HG02938 (cell line): ENCODE data around the gene SLC44A3.

Source experiments
- ATAC-seq: cut with Tn5 transposase; IDR thresholded peaks from one replicate; pipeline ENCODE4 v1.9.1; 2021; ENCODE audit warnings: mild to moderate bottlenecking, moderate library complexity; ENCODE audit not compliant: unreplicated experiment

The SLC44A3 gene

GRCh38 chr1:94905207-94905606, 85.0 kb downstream of the SLC44A3 start:
- no peak for ATAC-seq

DNA sequence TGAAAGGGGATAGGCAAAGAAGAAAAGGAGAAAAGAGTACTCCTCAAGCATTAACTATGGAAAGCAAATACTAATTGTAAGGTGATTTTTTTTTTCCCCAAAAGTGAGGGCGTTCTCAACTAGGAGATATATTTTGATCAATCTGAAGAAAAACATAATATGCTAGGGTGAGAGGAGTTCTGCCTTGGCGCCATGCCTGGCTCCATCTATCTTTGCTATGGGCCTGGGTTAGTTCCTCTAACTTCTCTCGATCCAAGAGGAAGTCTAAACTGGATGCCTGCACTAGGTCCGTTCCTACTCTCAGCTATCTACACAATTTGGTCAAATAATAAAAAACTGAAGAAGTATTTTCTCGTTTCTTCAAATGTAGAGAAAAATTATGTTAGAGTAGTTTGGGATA, 86.2 kb downstream of the SLC44A3 start:
- ATAC-seq = no peak

DNA sequence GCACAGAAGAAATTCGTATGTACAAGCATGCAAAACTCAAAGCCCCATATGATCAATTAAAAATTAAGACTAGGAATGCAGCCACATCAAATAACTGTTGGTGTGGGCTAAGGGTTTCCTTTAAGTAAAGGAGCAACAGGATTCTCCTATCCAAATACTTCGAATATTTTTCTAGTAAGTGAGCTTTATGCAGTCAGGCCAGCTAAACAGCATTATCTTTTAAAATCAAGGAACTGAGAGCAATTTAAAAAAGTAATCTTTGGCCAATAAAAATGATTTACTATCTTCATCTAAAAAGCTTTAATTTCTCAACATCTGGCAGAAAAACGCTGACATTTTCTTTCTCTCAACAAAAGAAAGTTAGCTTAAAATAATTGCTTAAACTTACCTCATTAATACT, 87.0 kb downstream of the SLC44A3 start:
- no peak for ATAC-seq

GRCh38 chr1:94908190-94908589, 88.0 kb downstream of the SLC44A3 start:
- ATAC-seq = no peak

DNA sequence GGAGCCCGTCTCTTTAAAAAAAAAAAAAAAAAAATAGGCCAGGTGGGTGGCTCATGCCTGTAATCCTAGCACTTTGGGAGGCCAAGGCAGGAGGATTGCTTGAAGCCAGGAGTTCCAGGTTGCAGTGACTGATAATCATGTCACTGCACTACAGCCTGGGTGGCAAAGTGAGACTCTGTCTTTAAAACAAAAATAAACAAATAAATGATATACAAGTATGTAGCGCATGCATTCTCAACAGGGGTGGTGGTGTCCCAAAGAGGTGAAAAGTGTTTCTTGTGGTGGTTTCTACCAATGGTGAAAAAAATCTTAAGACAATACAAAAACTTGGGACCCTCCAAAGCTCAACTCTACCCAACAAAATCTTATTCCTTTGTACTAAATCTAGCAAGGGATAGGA, 88.8 kb downstream of the SLC44A3 start:
- ATAC-seq = no peak

GRCh38 chr1:94909486-94909885, 89.3 kb downstream of the SLC44A3 start:
- ATAC-seq = no peak

- ATAC-seq = no peak
These were observed 92.4 kb downstream of the SLC44A3 start for GRCh38 chr1:94912263-94913184.

DNA sequence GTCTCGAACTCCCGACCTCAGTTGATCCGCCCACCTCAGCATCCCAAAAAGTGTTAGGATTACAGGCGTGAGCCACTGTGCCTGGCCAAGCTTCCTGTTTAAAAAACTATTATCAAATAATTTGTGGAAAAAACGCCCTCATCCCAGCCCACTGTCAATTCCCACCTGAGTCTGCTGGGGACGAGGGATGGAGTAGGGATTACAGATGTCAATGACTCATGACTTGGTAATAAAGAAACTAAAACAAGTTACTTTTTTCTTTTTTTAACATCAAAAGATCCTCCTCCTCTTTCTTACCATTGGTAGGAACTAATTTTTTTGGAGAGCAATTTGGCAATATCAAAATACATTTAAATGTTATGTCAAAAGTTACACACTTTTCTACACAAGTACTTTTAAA, 97.1 kb downstream of the SLC44A3 start:
- no peak for ATAC-seq

DNA sequence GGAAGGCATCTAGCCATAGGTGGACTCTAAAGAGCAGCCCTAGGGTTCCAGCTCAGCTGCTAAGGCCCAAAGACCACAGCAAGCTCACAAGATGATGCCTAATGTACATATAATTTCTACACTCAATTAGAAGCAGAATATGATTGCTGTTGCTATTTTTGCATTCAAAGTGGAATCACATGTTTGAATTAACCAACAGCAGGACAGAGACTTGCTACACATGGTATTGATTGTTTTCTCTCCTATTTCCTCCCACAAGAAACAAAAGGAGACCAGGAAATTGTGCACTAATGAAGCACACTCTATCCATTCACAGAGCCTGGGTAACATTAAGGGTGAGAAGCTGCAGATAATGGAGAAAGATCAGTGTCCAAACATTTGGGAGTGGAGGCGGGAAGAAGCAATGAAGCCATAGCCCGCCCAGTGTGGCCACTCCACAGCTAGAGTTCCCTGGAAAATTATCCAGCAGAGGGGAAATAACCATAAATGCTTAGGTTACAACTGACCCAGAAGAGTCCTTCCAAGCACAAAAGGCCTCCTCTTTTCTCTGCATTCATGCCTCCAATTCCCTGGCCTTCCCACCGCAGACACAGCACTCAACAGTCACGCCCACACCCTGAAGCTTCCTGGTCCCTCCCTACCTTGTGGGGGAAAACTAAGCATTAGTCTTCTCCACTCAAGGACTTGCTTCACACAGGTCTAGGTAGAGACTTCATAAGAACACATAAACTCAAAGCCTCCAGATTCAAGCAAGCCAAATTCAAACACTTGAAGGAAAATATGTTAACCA, 99.3 kb downstream of the SLC44A3 start:
- ATAC-seq = no peak

GRCh38 chr1:94920061-94920460, 99.9 kb downstream of the SLC44A3 start:
- no peak for ATAC-seq

GRCh38 chr1:94921977-94922376, 101.8 kb downstream of the SLC44A3 start:
- no peak for ATAC-seq

GRCh38 chr1:94922761-94923331, 102.7 kb downstream of the SLC44A3 start:
- ATAC-seq = no peak

- no peak for ATAC-seq
These were observed 104.8 kb downstream of the SLC44A3 start for GRCh38 chr1:94925004-94925403.

- ATAC-seq = no peak
These were observed 105.5 kb downstream of the SLC44A3 start for GRCh38 chr1:94925561-94926125.

GRCh38 chr1:94926126-94926914, 106.2 kb downstream of the SLC44A3 start:
- ATAC-seq = peak; percentile 15

DNA sequence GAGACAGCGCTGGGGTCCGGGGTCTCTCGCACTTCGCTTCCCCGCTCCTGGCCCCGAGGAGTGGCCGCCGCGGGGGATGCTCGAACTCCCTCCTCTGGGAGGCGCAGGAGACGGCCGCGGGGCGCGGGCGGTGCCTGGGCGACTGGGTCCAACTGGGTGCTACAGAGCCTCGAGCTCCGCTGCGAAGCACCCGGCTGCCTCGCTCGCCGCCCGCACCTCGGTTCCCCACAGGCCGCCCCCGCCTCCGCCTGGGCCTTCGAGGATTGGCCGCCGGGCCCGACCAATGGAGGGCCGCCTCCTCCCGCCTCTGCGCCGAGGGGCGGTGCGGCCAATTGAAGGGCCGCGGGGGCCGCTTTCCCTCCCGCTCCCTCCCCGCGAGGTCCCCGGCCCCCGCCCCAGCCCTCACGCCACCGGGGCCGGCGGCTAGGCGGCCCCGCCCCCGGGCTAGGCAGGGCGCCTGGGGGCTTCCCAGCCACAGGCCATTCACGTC, 106.8 kb downstream of the SLC44A3 start, which contains the start of gene CNN3:
TSS of gene CNN3 (minus strand) at position 196 of the 490 bp plus-strand sequence. CDS start 216 bp downstream, outside the sequence.
- ATAC-seq = peak; percentile 65

DNA sequence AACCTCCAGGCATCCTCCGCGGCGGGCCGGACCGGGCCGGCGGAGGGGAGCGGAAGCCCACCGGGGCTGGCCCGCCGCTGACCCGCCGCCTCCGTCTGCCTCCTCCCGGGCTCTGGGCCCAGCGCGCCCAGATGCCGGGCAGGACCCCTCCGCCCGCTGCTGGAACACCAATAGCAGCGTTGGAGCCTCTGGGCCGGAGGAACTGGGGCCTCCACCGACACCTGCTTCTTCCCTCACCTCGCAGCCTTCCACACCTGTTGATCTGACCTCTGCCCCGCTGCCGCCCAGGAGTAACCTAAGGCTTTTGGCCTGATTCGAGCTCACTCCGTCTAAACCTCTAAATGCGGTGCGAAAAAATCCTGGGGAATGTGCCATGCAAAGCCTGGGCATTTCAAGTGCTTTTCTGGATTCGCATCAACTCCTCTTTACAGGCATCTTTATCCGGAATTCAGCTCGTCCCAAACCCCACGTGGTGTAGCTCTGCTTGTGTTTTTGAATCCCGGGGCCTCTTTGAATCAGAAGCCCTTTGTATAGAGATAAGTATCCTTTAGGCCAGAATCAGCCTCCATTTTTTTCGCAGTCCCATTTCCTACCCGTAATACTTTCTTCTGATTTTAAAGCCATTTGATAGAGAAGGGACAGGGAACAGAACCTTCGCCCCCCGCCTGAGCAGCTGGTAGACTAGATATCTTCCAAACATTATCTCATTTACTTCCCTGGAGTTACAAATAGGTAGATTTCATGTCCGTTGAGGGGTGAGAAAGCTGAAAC, 107.4 kb downstream of the SLC44A3 start:
- ATAC-seq = peak; percentile 19

DNA sequence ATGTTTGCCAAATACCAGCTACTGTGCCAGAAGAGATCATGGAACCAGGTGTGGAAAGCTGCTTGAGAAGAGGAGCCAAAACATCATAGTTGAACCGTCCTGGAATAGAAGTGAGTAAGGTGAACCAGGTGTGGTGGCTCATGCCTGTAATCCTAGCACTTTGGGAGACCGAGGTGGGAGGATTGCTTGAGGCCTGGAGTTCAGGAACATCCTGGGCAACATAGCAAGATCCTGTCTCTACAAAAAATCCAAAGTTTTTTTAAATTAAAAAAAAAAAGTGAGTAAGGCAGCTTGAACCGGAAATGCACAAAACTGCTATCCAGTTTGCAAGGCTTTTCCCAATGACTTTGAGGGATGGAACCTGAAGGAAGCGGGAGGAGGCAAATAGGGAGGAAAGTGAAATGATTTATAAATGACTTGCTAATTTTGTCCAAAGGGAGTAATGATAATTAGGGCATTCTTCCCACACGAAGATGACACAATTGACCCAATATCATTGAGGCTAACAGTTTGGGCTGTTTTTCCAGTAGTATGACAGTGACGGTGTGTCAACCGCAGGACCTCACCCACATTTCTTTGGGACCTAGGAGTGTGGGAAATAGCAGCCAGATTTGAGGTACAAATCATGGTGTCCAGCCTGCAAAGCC, 108.3 kb downstream of the SLC44A3 start:
- no peak for ATAC-seq
